GM18520 (cell line): ENCODE data around the gene KLF12.

ENCODE experiments used
- ATAC-seq: cut with Tn5 transposase; IDR thresholded peaks from one replicate; pipeline ENCODE4 v1.9.1; 2021; ENCODE audit not compliant: unreplicated experiment

KLF12 gene

GRCh38 chr13:74104661-74105275 lies 29.4 kb downstream of the KLF12 start:
- ATAC-seq: no peak

GRCh38 chr13:74103970-74104555 lies 30.1 kb downstream of the KLF12 start:
- ATAC-seq: no peak

- no peak for ATAC-seq
These were observed 31.0 kb downstream of the KLF12 start for GRCh38 chr13:74103196-74103595.

GRCh38 chr13:74102691-74103090 lies 31.5 kb downstream of the KLF12 start:
- no peak for ATAC-seq

- no peak for ATAC-seq
These were observed 32.8 kb downstream of the KLF12 start for GRCh38 chr13:74101436-74101835.

GRCh38 chr13:74098077-74098476 lies 36.1 kb downstream of the KLF12 start:
- no peak for ATAC-seq

GRCh38 chr13:74097116-74097515 lies 37.1 kb downstream of the KLF12 start:
- ATAC-seq: no peak

- ATAC-seq: no peak
These were observed 40.5 kb downstream of the KLF12 start for GRCh38 chr13:74093691-74094090.

GRCh38 chr13:74092711-74093110 lies 41.5 kb downstream of the KLF12 start:
- no peak for ATAC-seq

GRCh38 chr13:74090869-74091605 lies 43.2 kb downstream of the KLF12 start:
- no peak for ATAC-seq

- no peak for ATAC-seq
These were observed 43.8 kb downstream of the KLF12 start for GRCh38 chr13:74090397-74090796.

- ATAC-seq: no peak
These were observed 46.8 kb downstream of the KLF12 start for GRCh38 chr13:74087357-74087756.
